GM21786 (cell line): ENCODE measurements around the gene SH3D19.
"Not testable (repeated sequence)": the region's sequence is repeated elsewhere in the genome, so short reads cannot be mapped to it uniquely, and the experiment has no call there.

ENCODE experiments used
- ATAC-seq: cut with Tn5 transposase; IDR thresholded peaks from one replicate; pipeline ENCODE4 v1.9.1; 2021; ENCODE audit not compliant: unreplicated experiment

SH3D19 gene

GRCh38 chr4:151276787-151277562 lies 48.4 kb downstream of the SH3D19 start, which contains the start of gene PRSS48:
Gene PRSS48, plus strand, starts transcription at chr4:151277161. Its CDS starts 12 bp downstream, at chr4:151277173.
- peak; percentile 70 for ATAC-seq

GRCh38 chr4:151268905-151269304 lies 56.5 kb downstream of the SH3D19 start:
- not testable (repeated sequence) for ATAC-seq

- ATAC-seq, result no peak
Measured at GRCh38 chr4:151267822-151268535, 57.4 kb downstream of the SH3D19 start.

- ATAC-seq, result no peak
Measured at GRCh38 chr4:151267104-151267503, 58.3 kb downstream of the SH3D19 start.

GRCh38 chr4:151266497-151266896 lies 58.9 kb downstream of the SH3D19 start:
- ATAC-seq, result no peak

- no peak for ATAC-seq
Measured at GRCh38 chr4:151263455-151263854, 62.0 kb downstream of the SH3D19 start.

- no peak for ATAC-seq
Measured at GRCh38 chr4:151260526-151260925, 64.9 kb downstream of the SH3D19 start.

- no peak for ATAC-seq
Measured at GRCh38 chr4:151259752-151260151, 65.7 kb downstream of the SH3D19 start.

- ATAC-seq, result no peak
Measured at GRCh38 chr4:151257704-151258103, 67.7 kb downstream of the SH3D19 start.

GRCh38 chr4:151256134-151256533 lies 69.3 kb downstream of the SH3D19 start:
- no peak for ATAC-seq

- not testable (repeated sequence) for ATAC-seq
Measured at GRCh38 chr4:151255680-151256079, 69.7 kb downstream of the SH3D19 start.

- not testable (repeated sequence) for ATAC-seq
Measured at GRCh38 chr4:151255226-151255625, 70.2 kb downstream of the SH3D19 start.

GRCh38 chr4:151251603-151252304 lies 73.7 kb downstream of the SH3D19 start:
- ATAC-seq, result no peak

GRCh38 chr4:151250706-151251105 lies 74.7 kb downstream of the SH3D19 start:
- no peak for ATAC-seq

- ATAC-seq, result no peak
Measured at GRCh38 chr4:151248519-151248918, 76.9 kb downstream of the SH3D19 start.

GRCh38 chr4:151247395-151247794 lies 78.0 kb downstream of the SH3D19 start:
- ATAC-seq, result no peak

GRCh38 chr4:151246742-151247141 lies 78.7 kb downstream of the SH3D19 start:
- no peak for ATAC-seq

GRCh38 chr4:151242305-151242704 lies 83.1 kb downstream of the SH3D19 start:
- ATAC-seq, result no peak

GRCh38 chr4:151239608-151240007 lies 85.8 kb downstream of the SH3D19 start:
- ATAC-seq, result no peak

- ATAC-seq, result no peak
Measured at GRCh38 chr4:151238477-151238876, 86.9 kb downstream of the SH3D19 start.

- ATAC-seq, result no peak
Measured at GRCh38 chr4:151236036-151236435, 89.4 kb downstream of the SH3D19 start.

GRCh38 chr4:151235373-151235772 lies 90.0 kb downstream of the SH3D19 start:
- not testable (repeated sequence) for ATAC-seq
